Breast epithelium (tissue), 3 donors: ENCODE results near the gene NTSR1.

Experiments used
- CTCF ChIP-seq, 3 donors: fragments of 450-650 bp; IDR thresholded peaks; one replicate each; pipeline ENCODE4 v1.5.1; 2016 to 2017; ENCODE audit warnings: antibody characterized with exemption in 3 of 3, mild to moderate bottlenecking in 3 of 3, moderate library complexity in 3 of 3
- POLR2A ChIP-seq: fragments of 450-650 bp; IDR thresholded peaks from one replicate; pipeline ENCODE4 v1.6.1; 2016; ENCODE audit warnings: antibody characterized with exemption, mild to moderate bottlenecking, moderate library complexity

GRCh38 chr20:62696989-62697388 is 11.6 kb upstream of the NTSR1 start:
- no peak for TF ChIP-seq CTCF (IDR thresholded peaks at IDR 0.05)
- no peak for TF ChIP-seq POLR2A
